Stimulated activated memory B cell treated with anti-CD40 and anti-IgM and Interleukin-4, amounts not matched to agents 10 μg/mL and 1 μg/mL and 100 μg/mL, for 72 hours (primary cell): Measurements from ENCODE around the gene CLMN.

Experiments
- ATAC-seq: fragments of 150-1000 bp; cut with Tn5 transposase; 2 replicates; pipeline ENCODE4 v1.10.0; 2021
- H3K27ac Mint-ChIP-seq: one replicate; pipeline ENCODE4 v1.8.0; 2022; ENCODE audit warnings: mild to moderate bottlenecking, mixed read lengths
- H3K27me3 Mint-ChIP-seq: one replicate; pipeline ENCODE4 v1.8.0; 2022; ENCODE audit warnings: mixed read lengths
- H3K36me3 Mint-ChIP-seq: one replicate; pipeline ENCODE4 v1.8.0; 2022; ENCODE audit warnings: mixed read lengths
- H3K4me1 Mint-ChIP-seq: one replicate; pipeline ENCODE4 v1.8.0; 2022; ENCODE audit warnings: mixed read lengths
- H3K4me3 Mint-ChIP-seq: one replicate; pipeline ENCODE4 v1.8.0; 2022; ENCODE audit warnings: mild to moderate bottlenecking, moderate library complexity, mixed read lengths
- H3K9me3 Mint-ChIP-seq: one replicate; pipeline ENCODE4 v1.8.0; 2022; ENCODE audit warnings: mixed read lengths

The CLMN gene

GRCh38 chr14:95248432-95248831, 71.3 kb downstream of the CLMN start:
- Mint-ChIP-seq H3K36me3 (peaks cover 6% of the 10 kb centered on the region), H3K4me3 (no peak overlapping the region), H3K4me1 (peaks cover 39% of the 10 kb centered on the region), H3K9me3 (peaks cover 6% of the 10 kb centered on the region), H3K27me3 (no peaks in the 10 kb centered on the region), H3K27ac (no peak overlapping the region)
- no peak for ATAC-seq

GRCh38 chr14:95246870-95247269, 72.8 kb downstream of the CLMN start:
- peaks cover 39% of the 10 kb centered on the region for H3K4me1 Mint-ChIP-seq
- ATAC-seq, result no peak
- H3K4me3 Mint-ChIP-seq, result no peak overlapping the region
- H3K27me3 Mint-ChIP-seq, result no peaks in the 10 kb centered on the region
- H3K27ac Mint-ChIP-seq, result no peak overlapping the region
- H3K36me3 Mint-ChIP-seq, result peaks cover 6% of the 10 kb centered on the region
- H3K9me3 Mint-ChIP-seq, result peaks cover 6% of the 10 kb centered on the region

GRCh38 chr14:95245334-95245733, 74.4 kb downstream of the CLMN start:
- Mint-ChIP-seq H3K4me1 (peaks cover 45% of the 10 kb centered on the region), H3K27ac (no peak overlapping the region), H3K9me3 (peaks cover 6% of the 10 kb centered on the region), H3K36me3 (peaks cover 6% of the 10 kb centered on the region), H3K27me3 (no peaks in the 10 kb centered on the region), H3K4me3 (no peak overlapping the region)
- no peak for ATAC-seq

DNA sequence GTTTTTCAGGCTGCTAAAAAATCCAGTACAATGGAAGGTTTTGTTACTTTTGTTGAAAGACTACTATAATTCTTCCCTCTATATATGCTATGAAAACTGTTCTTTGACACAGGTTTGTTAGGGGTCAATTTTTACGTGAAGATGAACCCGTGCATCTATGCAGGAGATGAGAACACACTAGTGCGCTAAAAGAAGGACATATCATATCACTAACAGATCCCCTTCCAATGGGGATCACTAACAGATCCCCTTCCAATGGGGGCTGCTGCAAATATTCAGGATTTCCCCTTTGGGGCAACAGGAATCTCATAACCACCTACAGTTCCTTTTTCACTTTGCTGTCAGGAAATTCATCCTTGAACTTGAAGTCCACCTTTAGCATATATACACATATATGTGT, 75.1 kb downstream of the CLMN start:
- peaks cover 45% of the 10 kb centered on the region for H3K4me1 Mint-ChIP-seq
- no peak for ATAC-seq
- no peak overlapping the region for H3K4me3 Mint-ChIP-seq
- no peak overlapping the region for H3K27ac Mint-ChIP-seq
- no peaks in the 10 kb centered on the region for H3K27me3 Mint-ChIP-seq
- H3K9me3 Mint-ChIP-seq, result peaks cover 6% of the 10 kb centered on the region
- peaks cover 6% of the 10 kb centered on the region for H3K36me3 Mint-ChIP-seq

- peaks cover 40% of the 10 kb centered on the region for H3K4me1 Mint-ChIP-seq
- H3K27ac Mint-ChIP-seq, result no peak overlapping the region
- H3K36me3 Mint-ChIP-seq, result peaks cover 5% of the 10 kb centered on the region
- H3K27me3 Mint-ChIP-seq, result no peaks in the 10 kb centered on the region
- ATAC-seq, result no peak
- H3K9me3 Mint-ChIP-seq, result peaks cover 6% of the 10 kb centered on the region
- H3K4me3 Mint-ChIP-seq, result no peak overlapping the region
Observed at GRCh38 chr14:95242870-95243269, 76.8 kb downstream of the CLMN start.

- Mint-ChIP-seq H3K27ac (no peak overlapping the region), H3K4me3 (no peak overlapping the region), H3K9me3 (peaks cover 6% of the 10 kb centered on the region), H3K36me3 (no peaks in the 10 kb centered on the region), H3K4me1 (peaks cover 32% of the 10 kb centered on the region), H3K27me3 (no peaks in the 10 kb centered on the region)
- ATAC-seq, result no peak
Observed at GRCh38 chr14:95240859-95241813, 78.6 kb downstream of the CLMN start.

- Mint-ChIP-seq H3K36me3 (no peaks in the 10 kb centered on the region), H3K27ac (no peak overlapping the region), H3K4me1 (peaks cover 36% of the 10 kb centered on the region), H3K9me3 (no peaks in the 10 kb centered on the region), H3K4me3 (no peak overlapping the region), H3K27me3 (no peaks in the 10 kb centered on the region)
- ATAC-seq, result no peak
Observed at GRCh38 chr14:95238487-95239298, 81.0 kb downstream of the CLMN start.

- H3K36me3 Mint-ChIP-seq, result no peaks in the 10 kb centered on the region
- no peaks in the 10 kb centered on the region for H3K27me3 Mint-ChIP-seq
- no peaks in the 10 kb centered on the region for H3K9me3 Mint-ChIP-seq
- H3K4me1 Mint-ChIP-seq, result peaks cover 44% of the 10 kb centered on the region
- H3K4me3 Mint-ChIP-seq, result no peak overlapping the region
- no peak for ATAC-seq
- H3K27ac Mint-ChIP-seq, result no peak overlapping the region
Observed at GRCh38 chr14:95237958-95238340, 81.8 kb downstream of the CLMN start.

- no peak overlapping the region for H3K4me3 Mint-ChIP-seq
- no peaks in the 10 kb centered on the region for H3K36me3 Mint-ChIP-seq
- H3K27ac Mint-ChIP-seq, result no peak overlapping the region
- H3K9me3 Mint-ChIP-seq, result no peaks in the 10 kb centered on the region
- no peak for ATAC-seq
- H3K27me3 Mint-ChIP-seq, result no peaks in the 10 kb centered on the region
- peaks cover 44% of the 10 kb centered on the region for H3K4me1 Mint-ChIP-seq
Observed at GRCh38 chr14:95237121-95237957, 82.4 kb downstream of the CLMN start.

DNA sequence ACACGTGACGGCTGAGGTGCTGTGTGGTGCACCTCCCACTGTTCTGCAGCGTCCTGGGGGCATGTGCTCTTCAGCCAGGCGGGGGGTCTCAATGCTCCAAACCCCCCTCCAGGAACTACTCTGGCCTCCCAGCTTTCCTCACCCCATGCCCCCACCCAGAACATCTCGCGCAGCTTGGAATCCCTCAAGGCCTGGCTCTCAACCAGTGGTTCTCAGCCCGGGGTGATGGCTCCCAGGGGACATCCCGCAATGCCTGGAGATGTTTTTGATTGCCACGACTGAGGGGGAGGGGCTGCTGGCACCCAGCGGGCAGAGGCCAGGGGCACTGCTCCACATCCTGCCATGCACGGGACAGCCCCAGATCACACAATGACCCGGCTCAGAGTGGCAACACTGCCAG, 83.5 kb downstream of the CLMN start:
- H3K4me1 Mint-ChIP-seq, result peaks cover 42% of the 10 kb centered on the region
- H3K27ac Mint-ChIP-seq, result no peak overlapping the region
- H3K27me3 Mint-ChIP-seq, result no peaks in the 10 kb centered on the region
- ATAC-seq, result no peak
- no peak overlapping the region for H3K4me3 Mint-ChIP-seq
- no peaks in the 10 kb centered on the region for H3K36me3 Mint-ChIP-seq
- H3K9me3 Mint-ChIP-seq, result no peaks in the 10 kb centered on the region

GRCh38 chr14:95235767-95236166, 83.9 kb downstream of the CLMN start:
- Mint-ChIP-seq H3K4me3 (no peak overlapping the region), H3K27ac (no peak overlapping the region), H3K36me3 (no peaks in the 10 kb centered on the region), H3K4me1 (peaks cover 37% of the 10 kb centered on the region), H3K9me3 (no peaks in the 10 kb centered on the region), H3K27me3 (no peaks in the 10 kb centered on the region)
- no peak for ATAC-seq

- ATAC-seq, result no peak
- H3K27me3 Mint-ChIP-seq, result no peaks in the 10 kb centered on the region
- no peaks in the 10 kb centered on the region for H3K36me3 Mint-ChIP-seq
- H3K4me1 Mint-ChIP-seq, result peaks cover 33% of the 10 kb centered on the region
- H3K4me3 Mint-ChIP-seq, result no peak overlapping the region
- no peak overlapping the region for H3K27ac Mint-ChIP-seq
- no peaks in the 10 kb centered on the region for H3K9me3 Mint-ChIP-seq
Observed at GRCh38 chr14:95235351-95235750, 84.4 kb downstream of the CLMN start.

- Mint-ChIP-seq H3K4me1 (peaks cover 28% of the 10 kb centered on the region), H3K36me3 (no peaks in the 10 kb centered on the region), H3K4me3 (no peak overlapping the region), H3K27ac (peak overlapping the region; percentile 6), H3K27me3 (no peaks in the 10 kb centered on the region), H3K9me3 (no peaks in the 10 kb centered on the region)
- no peak for ATAC-seq
Observed at GRCh38 chr14:95234426-95234825, 85.3 kb downstream of the CLMN start.

DNA sequence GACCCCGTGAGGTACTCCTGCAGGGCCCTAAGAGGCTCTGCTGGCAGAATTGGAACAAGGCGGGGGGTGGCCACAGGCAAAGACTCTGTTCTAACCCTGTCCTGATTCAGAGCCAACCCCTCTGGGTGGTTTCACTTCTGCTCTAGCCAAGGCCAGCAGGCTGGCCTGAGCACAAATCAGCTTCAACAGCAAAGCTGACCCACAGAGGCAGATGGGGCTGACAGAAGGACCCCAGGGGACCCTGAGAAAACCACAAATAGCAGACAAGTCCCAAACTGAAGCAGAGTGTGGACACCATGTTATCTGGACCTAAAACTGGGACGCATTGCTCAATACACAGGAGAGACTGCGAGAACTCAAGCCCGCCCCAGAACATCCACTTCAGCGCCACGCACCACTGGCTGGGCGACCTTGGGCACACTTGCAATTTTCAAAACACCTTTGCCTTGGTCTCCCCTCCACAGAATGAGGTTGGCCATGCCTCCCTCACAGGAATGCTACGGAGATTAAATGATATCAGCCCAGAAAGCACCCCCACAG, 85.9 kb downstream of the CLMN start:
- H3K27ac Mint-ChIP-seq, result peak overlapping the region; percentile 6
- peak; percentile 93 for ATAC-seq
- H3K27me3 Mint-ChIP-seq, result no peaks in the 10 kb centered on the region
- no peaks in the 10 kb centered on the region for H3K36me3 Mint-ChIP-seq
- no peaks in the 10 kb centered on the region for H3K9me3 Mint-ChIP-seq
- H3K4me1 Mint-ChIP-seq, result peaks cover 28% of the 10 kb centered on the region
- no peak overlapping the region for H3K4me3 Mint-ChIP-seq
